Left kidney (tissue), 2 donors: ENCODE data around the gene UGT1A8. TPM values are rescaled to one million over a fixed set of nuclear protein-coding genes. Genes with fewer than 3 reads are reported as not detected.
"Not testable (repeated sequence)": the region's sequence is repeated elsewhere in the genome, so short reads cannot be mapped to it uniquely, and the experiment has no call there.

Experiments
- DNase-seq: peaks from one replicate; pipeline ENCODE4 v3.0.0-alpha.2; 2013
- polyA plus RNA-seq: library from polyadenylated mRNA; unstranded; fragments of 120-200 nt; gene quantifications from one replicate; pipeline ENCODE4 v1.2.1, GENCODE V29; 2013; ENCODE audit not compliant: insufficient read length

UGT1A8 gene
- polyA plus RNA-seq, 1 donor: not detected

- no peak for DNase-seq
Measured at GRCh38 chr2:233686928-233687327, 69.5 kb downstream of the UGT1A8 start.

GRCh38 chr2:233688341-233688740, 70.9 kb downstream of the UGT1A8 start:
- DNase-seq: no peak

- no peak for DNase-seq
Measured at GRCh38 chr2:233689031-233689430, 71.6 kb downstream of the UGT1A8 start.

GRCh38 chr2:233689501-233689900, 72.1 kb downstream of the UGT1A8 start:
- no peak for DNase-seq

GRCh38 chr2:233690444-233690843, 73.0 kb downstream of the UGT1A8 start:
- DNase-seq: no peak

- DNase-seq: no peak
Measured at GRCh38 chr2:233691443-233692433, 74.3 kb downstream of the UGT1A8 start.

- no peak for DNase-seq
Measured at GRCh38 chr2:233692648-233693047, 75.2 kb downstream of the UGT1A8 start, which contains the start of gene UGT1A6. Gene UGT1A6, plus strand, starts transcription at chr2:233692890. Its CDS starts 115 bp downstream, at chr2:233693005.

- no peak for DNase-seq
Measured at GRCh38 chr2:233693963-233694362, 76.5 kb downstream of the UGT1A8 start.

GRCh38 chr2:233698740-233699139, 81.3 kb downstream of the UGT1A8 start:
- DNase-seq: no peak

GRCh38 chr2:233699424-233700027, 82.1 kb downstream of the UGT1A8 start:
- no peak for DNase-seq

- peak; percentile 14 for DNase-seq
Measured at GRCh38 chr2:233700028-233700635, 82.7 kb downstream of the UGT1A8 start.

- DNase-seq: not testable (repeated sequence)
Measured at GRCh38 chr2:233700842-233701241, 83.4 kb downstream of the UGT1A8 start.

GRCh38 chr2:233702238-233702637, 84.8 kb downstream of the UGT1A8 start:
- DNase-seq: no peak

GRCh38 chr2:233705911-233706506, 88.6 kb downstream of the UGT1A8 start:
- DNase-seq: no peak

GRCh38 chr2:233706720-233707119, 89.3 kb downstream of the UGT1A8 start:
- DNase-seq: no peak

- DNase-seq: no peak
Measured at GRCh38 chr2:233707940-233708644, 90.7 kb downstream of the UGT1A8 start.

GRCh38 chr2:233708942-233709341, 91.5 kb downstream of the UGT1A8 start:
- DNase-seq: no peak

GRCh38 chr2:233711312-233712008, 94.0 kb downstream of the UGT1A8 start:
- DNase-seq: peak; percentile 61

GRCh38 chr2:233712611-233713261, 95.3 kb downstream of the UGT1A8 start, which contains the start of gene UGT1A5:
Gene UGT1A5, plus strand, starts transcription at chr2:233712907. Its CDS starts 85 bp downstream, at chr2:233712992.
- no peak for DNase-seq

- no peak for DNase-seq
Measured at GRCh38 chr2:233713262-233713615, 95.8 kb downstream of the UGT1A8 start.
